Loucy (cell line): ENCODE data around the gene MYH6.

Experiments used
- EZH2phosphoT487 ChIP-seq: fragments of 200-600 bp; IDR thresholded peaks from 2 replicates; pipeline ENCODE4 v1.6.1; 2018; ENCODE audit warnings: antibody characterized with exemption, mild to moderate bottlenecking, moderate library complexity, borderline replicate concordance
- TF ChIP-seq, protein P1 (sequence below): fragments of 200-600 bp; sonication (generic); conservative IDR thresholded peaks from 2 replicates; pipeline ENCODE4 v1.5.1; 2014; ENCODE audit warnings: mild to moderate bottlenecking, antibody characterized with exemption, low read length

DNA sequence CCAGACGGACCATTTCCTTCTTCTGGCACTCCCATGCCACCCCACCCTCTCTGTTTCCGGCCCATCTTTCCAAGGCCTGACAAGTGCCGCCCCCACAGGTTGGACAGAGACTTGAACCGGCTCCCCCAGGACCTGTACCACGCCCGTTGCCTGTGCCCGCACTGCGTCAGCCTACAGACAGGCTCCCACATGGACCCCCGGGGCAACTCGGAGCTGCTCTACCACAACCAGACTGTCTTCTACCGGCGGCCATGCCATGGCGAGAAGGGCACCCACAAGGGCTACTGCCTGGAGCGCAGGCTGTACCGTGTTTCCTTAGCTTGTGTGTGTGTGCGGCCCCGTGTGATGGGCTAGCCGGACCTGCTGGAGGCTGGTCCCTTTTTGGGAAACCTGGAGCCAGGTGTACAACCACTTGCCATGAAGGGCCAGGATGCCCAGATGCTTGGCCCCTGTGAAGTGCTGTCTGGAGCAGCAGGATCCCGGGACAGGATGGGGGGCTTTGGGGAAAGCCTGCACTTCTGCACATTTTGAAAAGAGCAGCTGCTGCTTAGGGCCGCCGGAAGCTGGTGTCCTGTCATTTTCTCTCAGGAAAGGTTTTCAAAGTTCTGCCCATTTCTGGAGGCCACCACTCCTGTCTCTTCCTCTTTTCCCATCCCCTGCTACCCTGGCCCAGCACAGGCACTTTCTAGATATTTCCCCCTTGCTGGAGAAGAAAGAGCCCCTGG lies 32.4 kb downstream of the MYH6 start:
- TF ChIP-seq, protein P1, sequence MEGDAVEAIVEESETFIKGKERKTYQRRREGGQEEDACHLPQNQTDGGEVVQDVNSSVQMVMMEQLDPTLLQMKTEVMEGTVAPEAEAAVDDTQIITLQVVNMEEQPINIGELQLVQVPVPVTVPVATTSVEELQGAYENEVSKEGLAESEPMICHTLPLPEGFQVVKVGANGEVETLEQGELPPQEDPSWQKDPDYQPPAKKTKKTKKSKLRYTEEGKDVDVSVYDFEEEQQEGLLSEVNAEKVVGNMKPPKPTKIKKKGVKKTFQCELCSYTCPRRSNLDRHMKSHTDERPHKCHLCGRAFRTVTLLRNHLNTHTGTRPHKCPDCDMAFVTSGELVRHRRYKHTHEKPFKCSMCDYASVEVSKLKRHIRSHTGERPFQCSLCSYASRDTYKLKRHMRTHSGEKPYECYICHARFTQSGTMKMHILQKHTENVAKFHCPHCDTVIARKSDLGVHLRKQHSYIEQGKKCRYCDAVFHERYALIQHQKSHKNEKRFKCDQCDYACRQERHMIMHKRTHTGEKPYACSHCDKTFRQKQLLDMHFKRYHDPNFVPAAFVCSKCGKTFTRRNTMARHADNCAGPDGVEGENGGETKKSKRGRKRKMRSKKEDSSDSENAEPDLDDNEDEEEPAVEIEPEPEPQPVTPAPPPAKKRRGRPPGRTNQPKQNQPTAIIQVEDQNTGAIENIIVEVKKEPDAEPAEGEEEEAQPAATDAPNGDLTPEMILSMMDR = no peak
- no peak for TF ChIP-seq EZH2phosphoT487
